COLO668 (cell line): ENCODE results near the gene WDR18.

Source experiments
- DNase-seq: peaks from one replicate; lab custom pipeline; 2025; ENCODE audit not compliant: unreplicated experiment; lab: John Stamatoyannopoulos, UW

Gene WDR18

GRCh38 chr19:1006711-1007398 lies 22.7 kb downstream of the WDR18 start:
- no peak for DNase-seq

GRCh38 chr19:1007399-1008251 lies 23.5 kb downstream of the WDR18 start:
- DNase-seq, result no peak

DNA sequence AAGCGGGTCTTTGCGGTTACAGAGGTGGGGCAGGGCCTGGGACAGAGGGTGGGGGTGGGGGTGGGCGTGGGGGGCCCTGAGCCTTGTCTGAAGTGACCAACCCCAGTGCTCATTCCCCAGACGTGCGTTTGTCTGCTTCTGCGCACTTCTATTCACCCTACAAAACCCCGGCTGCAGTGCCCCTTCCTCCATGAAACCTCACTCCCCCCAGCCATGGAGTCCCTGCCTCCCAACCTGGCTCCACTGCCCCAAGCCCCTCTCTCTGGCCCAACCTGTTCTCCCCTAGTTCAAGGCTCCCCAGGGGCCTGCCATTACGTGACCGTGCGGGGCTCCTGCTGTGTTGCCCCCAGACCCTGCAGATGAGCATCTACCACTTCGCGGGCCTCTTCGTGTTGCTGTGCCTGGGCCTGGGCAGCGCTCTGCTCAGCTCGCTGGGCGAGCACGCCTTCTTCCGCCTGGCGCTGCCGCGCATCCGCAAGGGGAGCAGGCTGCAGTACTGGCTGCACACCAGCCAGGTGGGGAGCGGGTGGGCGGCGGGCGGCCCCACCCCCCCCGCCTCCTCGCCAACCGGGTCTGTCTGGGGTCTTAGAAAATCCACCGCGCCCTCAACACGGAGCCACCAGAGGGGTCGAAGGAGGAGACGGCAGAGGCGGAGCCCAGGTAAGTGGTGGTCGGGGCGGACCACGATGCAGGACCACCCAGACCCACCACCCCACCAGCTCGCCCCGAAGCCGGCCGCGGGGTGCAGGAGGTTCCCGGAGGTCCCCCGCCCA lies 24.3 kb downstream of the WDR18 start:
- no peak for DNase-seq

- no peak for DNase-seq
Observed at GRCh38 chr19:1009041-1009980, 25.2 kb downstream of the WDR18 start.

DNA sequence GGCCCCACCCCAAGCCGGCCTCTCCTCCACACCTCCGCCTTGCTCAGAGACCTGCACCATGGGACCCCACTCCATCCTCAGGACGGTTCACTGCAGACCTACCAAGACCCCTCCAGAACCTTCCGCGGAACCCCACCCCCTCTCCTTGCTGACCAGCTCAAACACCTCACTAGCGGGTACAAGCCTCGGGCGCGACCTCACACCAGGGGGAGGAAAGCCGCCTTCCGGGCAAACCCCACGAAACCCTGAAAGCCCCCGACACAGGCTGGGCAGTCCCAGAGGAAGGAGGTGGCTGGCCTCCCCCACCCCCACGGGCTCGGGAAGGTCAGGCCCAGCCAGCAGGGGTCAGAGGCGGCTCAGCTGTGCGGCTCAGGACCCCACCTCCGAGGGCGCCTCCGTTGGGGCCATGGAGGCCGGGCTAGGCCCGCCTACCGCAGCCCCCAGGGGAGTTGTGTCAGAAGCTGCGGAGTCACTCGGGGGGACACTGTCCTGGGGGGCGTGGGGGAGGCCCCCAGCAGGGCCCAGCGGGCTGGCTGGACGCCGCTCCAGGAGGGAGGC lies 25.9 kb downstream of the WDR18 start:
- DNase-seq, result no peak

GRCh38 chr19:1010586-1011510 lies 26.7 kb downstream of the WDR18 start:
- DNase-seq, result no peak

DNA sequence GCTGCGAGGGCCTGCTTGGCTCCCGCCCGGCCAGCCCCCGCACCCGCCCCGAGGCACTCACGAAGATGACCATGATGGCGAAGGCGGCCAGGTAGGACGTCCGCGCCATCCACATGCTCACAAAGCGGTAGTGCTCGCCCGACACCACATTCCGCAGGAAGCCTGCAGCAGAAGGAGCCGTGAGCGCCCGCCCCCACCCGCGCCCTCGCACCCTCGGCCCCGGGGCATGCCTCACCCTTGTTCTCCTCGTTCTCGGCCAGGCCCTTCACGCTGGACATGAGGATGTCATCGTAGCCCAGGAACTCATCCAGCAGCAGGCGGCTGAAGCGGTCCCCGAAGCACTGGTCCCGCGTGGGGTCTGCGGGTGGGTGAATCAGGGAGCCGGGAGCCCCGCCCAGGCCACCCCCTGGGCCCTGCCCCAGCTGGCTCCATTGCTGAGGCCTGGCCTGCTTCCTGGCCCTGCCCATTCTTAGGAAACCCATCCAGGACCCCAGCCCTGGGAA lies 27.7 kb downstream of the WDR18 start:
- no peak for DNase-seq

DNA sequence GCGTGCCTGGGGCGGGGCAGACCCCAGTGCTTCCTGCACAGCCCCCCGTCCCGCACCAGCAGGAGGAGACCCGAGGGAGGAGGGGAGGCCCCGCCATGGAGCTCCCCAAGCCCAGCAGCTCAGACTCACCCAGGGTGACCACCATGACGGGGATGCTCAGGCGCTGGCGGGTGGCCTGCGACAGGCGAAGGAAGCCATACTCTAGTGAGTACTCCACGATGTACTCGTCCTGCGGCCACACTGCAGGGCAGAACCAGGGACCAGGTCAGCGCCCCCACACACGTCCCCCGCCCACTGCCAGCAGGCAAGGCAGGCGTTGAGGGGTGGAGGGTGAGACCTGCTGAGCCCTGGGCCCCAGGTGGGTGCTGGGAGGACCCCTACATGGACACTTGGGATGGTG lies 28.2 kb downstream of the WDR18 start:
- no peak for DNase-seq

GRCh38 chr19:1013218-1013617 lies 29.1 kb downstream of the WDR18 start:
- DNase-seq, result no peak

- no peak for DNase-seq
Observed at GRCh38 chr19:1014161-1015060, 30.3 kb downstream of the WDR18 start.

DNA sequence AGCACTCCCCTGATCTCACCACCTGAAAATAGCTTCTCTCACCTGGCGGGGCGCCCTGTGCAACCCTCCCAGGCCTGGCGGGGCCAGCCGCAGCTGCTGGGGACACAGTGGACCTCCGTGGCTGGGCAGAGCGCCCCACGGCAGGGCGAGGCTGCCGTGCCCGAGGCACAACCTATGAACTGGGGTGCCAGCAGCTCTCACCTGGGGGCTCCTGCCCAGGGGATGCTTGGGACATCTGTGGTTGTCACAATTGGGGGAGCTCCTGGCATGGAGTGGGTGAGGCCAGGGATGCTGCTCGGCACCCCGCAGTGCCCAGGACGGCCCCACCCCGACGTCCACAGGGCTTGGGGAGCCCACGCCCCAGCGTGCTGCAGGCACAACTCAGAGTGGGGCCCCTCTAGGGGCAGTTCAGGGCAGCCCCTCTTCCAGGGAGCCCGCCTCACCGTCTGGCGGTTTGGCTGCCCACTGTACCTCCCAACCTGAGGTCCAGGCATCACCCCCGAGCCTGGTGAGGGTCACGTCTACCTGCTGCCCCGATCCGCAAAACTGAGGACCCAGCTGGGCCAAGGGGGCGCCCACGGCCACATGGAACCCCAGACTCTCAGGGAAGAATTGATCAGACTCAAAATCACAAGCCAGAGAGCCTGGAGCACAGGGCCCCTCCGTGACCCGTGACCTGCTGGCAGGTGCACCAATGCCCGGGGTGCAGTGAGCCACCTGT lies 31.1 kb downstream of the WDR18 start:
- DNase-seq, result no peak

- no peak for DNase-seq
Observed at GRCh38 chr19:1015782-1016646, 31.9 kb downstream of the WDR18 start.

DNA sequence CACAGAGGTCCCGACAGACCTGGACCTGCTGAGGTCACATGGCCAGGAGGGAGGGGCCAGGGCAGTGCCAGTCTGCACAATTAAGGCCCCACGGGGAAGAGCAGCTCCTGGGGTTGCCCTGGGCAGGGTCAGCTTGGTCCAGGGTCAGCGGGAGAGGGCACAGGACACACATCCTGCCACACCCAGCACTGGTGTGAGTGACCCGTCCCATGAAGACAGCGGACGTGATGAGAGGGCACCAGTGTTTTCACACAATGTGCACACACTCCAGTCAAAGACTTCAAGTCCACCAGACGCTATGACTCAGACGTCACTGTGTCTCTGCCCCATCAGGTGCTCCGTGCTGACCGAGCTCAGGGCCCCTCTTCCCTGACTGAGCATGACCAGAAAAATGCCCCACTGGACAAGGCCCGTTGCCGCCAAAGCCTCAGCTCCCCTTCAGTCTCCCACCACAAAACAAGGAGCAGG lies 32.5 kb downstream of the WDR18 start:
- no peak for DNase-seq

- DNase-seq, result no peak
Observed at GRCh38 chr19:1017115-1017905, 33.2 kb downstream of the WDR18 start.

GRCh38 chr19:1017906-1018305 lies 33.8 kb downstream of the WDR18 start:
- no peak for DNase-seq

DNA sequence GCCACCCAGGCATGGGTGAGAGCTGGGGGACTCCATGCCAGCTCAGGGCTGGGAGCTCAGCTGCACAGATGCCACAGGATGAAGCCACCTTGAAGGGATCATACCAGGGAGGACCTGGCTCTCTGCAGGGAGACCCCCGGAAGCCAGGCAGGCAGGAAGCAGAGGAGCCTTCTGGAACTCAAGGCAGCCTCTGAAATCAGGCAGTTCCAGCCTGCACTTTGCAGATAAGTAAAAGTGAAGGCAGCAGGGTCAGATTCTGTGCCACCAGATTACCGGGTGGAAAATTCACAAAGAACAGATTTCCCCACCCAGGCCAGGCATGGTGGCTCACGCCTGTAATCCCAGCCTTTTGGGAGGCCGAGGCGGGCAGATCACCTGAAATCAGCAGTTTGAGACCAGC lies 34.2 kb downstream of the WDR18 start:
- no peak for DNase-seq
